ENCODE measurements around the gene MAZ.

GRCh38 chr16:29789775-29790182 lies 16.6 kb upstream of the MAZ start:
- TF ChIP-seq POLR2AphosphoS5 (IDR thresholded peaks at IDR 0.05), result no peak
- TF ChIP-seq POLR2A (IDR thresholded peaks at IDR 0.05), result no peak
- TF ChIP-seq, protein P1, sequence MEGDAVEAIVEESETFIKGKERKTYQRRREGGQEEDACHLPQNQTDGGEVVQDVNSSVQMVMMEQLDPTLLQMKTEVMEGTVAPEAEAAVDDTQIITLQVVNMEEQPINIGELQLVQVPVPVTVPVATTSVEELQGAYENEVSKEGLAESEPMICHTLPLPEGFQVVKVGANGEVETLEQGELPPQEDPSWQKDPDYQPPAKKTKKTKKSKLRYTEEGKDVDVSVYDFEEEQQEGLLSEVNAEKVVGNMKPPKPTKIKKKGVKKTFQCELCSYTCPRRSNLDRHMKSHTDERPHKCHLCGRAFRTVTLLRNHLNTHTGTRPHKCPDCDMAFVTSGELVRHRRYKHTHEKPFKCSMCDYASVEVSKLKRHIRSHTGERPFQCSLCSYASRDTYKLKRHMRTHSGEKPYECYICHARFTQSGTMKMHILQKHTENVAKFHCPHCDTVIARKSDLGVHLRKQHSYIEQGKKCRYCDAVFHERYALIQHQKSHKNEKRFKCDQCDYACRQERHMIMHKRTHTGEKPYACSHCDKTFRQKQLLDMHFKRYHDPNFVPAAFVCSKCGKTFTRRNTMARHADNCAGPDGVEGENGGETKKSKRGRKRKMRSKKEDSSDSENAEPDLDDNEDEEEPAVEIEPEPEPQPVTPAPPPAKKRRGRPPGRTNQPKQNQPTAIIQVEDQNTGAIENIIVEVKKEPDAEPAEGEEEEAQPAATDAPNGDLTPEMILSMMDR (IDR thresholded peaks at IDR 0.05), result no peak

Measured in prostate gland (tissue), 2 donors.